IMR-90 (cell line): ENCODE results near the gene CAPN3.

Source experiments
- BHLHE40 ChIP-seq: fragments of 150-350 bp; IDR thresholded peaks from 2 replicates; pipeline ENCODE4 v1.6.1; 2016; ENCODE audit warnings: mild to moderate bottlenecking, low read depth, low read length
- FOS ChIP-seq: fragments of 150-350 bp; IDR thresholded peaks from 2 replicates; pipeline ENCODE4 v1.6.1; 2016; ENCODE audit warnings: low read depth, low read length
- MAFK ChIP-seq: IDR thresholded peaks from 2 replicates; pipeline ENCODE4 v1.6.1; 2012; ENCODE audit warnings: low read depth, low read length, improper control_type of control experiment
- POLR2A ChIP-seq: IDR thresholded peaks from 2 replicates; pipeline ENCODE4 v1.6.1; 2012; ENCODE audit warnings: mild to moderate bottlenecking, low read depth, low read length
- RAD21 ChIP-seq: IDR thresholded peaks from 2 replicates; pipeline ENCODE4 v1.6.1; 2012; ENCODE audit warnings: low read length, improper control_type of control experiment
- RFX5 ChIP-seq: IDR thresholded peaks from 2 replicates; pipeline ENCODE4 v1.8.0; 2012; ENCODE audit warnings: low read depth, mild to moderate bottlenecking, low read length, moderate library complexity
- SMC3 ChIP-seq: fragments of 150-350 bp; IDR thresholded peaks from 2 replicates; pipeline ENCODE4 v1.6.1; 2016; ENCODE audit warnings: low read depth, mild to moderate bottlenecking, antibody characterized with exemption, low read length, moderate library complexity
- USF2 ChIP-seq: fragments of 150-350 bp; IDR thresholded peaks from 2 replicates; pipeline ENCODE4 v1.6.1; 2017; ENCODE audit warnings: mild to moderate bottlenecking, antibody characterized with exemption, low read length, low read depth
- TF ChIP-seq, protein P1 (sequence below): conservative IDR thresholded peaks from 2 replicates; pipeline ENCODE4 v1.5.1; 2012; ENCODE audit warnings: mild to moderate bottlenecking, low read depth, low read length, improper control_type of control experiment

GRCh38 chr15:42427429-42428223, 68.3 kb downstream of the CAPN3 start:
- TF ChIP-seq, protein P1, sequence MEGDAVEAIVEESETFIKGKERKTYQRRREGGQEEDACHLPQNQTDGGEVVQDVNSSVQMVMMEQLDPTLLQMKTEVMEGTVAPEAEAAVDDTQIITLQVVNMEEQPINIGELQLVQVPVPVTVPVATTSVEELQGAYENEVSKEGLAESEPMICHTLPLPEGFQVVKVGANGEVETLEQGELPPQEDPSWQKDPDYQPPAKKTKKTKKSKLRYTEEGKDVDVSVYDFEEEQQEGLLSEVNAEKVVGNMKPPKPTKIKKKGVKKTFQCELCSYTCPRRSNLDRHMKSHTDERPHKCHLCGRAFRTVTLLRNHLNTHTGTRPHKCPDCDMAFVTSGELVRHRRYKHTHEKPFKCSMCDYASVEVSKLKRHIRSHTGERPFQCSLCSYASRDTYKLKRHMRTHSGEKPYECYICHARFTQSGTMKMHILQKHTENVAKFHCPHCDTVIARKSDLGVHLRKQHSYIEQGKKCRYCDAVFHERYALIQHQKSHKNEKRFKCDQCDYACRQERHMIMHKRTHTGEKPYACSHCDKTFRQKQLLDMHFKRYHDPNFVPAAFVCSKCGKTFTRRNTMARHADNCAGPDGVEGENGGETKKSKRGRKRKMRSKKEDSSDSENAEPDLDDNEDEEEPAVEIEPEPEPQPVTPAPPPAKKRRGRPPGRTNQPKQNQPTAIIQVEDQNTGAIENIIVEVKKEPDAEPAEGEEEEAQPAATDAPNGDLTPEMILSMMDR: no peak
- TF ChIP-seq USF2 (no peak), POLR2A (no peak), BHLHE40 (no peak), RFX5 (no peak), RAD21 (no peak), MAFK (no peak), SMC3 (no peak), FOS (peak; percentile 68)
